NCI-H2196 treated with DMSO at 0.1 percent for 48 hours (cell line): Measurements from ENCODE around the gene RAD17.
"Not testable (repeated sequence)": the region's sequence is repeated elsewhere in the genome, so short reads cannot be mapped to it uniquely, and the experiment has no call there.

Experiments used
- DNase-seq: peaks from one replicate; lab custom pipeline; 2025; ENCODE audit not compliant: unreplicated experiment; lab: John Stamatoyannopoulos, UW

RAD17 gene

GRCh38 chr5:69454460-69455249, 85.0 kb downstream of the RAD17 start:
- DNase-seq: no peak

- not testable (repeated sequence) for DNase-seq
Measured at GRCh38 chr5:69455428-69455988, 85.9 kb downstream of the RAD17 start.

- no peak for DNase-seq
Measured at GRCh38 chr5:69462170-69462569, 92.6 kb downstream of the RAD17 start.
